CD4-positive, alpha-beta T cell treated with Interferon gamma for 1 hour (primary cell): Measurements from ENCODE around the gene KANK4.
"Not testable (repeated sequence)": the region's sequence is repeated elsewhere in the genome, so short reads cannot be mapped to it uniquely, and the experiment has no call there.

Source experiments
- DNase-seq: peaks from one replicate; pipeline ENCODE4 v3.0.0-alpha.2; 2020

Gene KANK4

DNA sequence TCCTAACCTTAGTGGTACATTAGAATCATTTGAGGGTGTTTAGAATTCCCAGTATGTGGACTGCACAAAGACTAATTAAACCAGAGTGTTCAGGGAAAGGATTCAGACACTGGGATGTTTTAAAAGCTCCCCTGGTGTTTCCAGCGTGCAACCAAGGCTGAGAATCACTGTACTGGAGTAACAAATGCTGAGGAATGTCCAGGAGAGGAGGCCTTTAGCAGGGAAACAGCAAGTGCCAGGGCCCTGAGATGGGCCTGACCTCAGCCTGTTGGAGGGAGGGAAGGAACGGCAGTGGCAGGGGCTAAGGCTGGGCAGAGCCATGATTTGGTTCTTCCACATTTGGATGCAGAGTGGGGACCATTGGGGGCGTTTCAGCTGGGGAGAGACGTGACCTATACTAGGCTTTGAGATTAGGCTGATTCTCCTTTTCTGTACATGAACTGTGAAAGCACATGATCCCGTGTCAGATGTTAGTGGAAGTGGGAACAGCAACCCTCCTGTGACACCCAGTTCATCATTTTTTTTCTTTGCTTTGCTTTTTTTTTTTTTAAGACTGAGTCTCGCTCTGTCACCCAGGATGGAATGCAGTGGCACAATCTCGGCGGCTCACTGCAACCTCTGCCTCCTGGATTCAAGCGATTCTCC lies 49.3 kb downstream of the KANK4 start:
- DNase-seq = no peak

GRCh38 chr1:62269439-62269838 lies 49.8 kb downstream of the KANK4 start:
- DNase-seq = no peak

GRCh38 chr1:62268315-62268714 lies 50.9 kb downstream of the KANK4 start:
- no peak for DNase-seq

GRCh38 chr1:62265956-62266935 lies 53.0 kb downstream of the KANK4 start:
- DNase-seq = no peak

- no peak for DNase-seq
These were observed 55.4 kb downstream of the KANK4 start for GRCh38 chr1:62263814-62264353.

DNA sequence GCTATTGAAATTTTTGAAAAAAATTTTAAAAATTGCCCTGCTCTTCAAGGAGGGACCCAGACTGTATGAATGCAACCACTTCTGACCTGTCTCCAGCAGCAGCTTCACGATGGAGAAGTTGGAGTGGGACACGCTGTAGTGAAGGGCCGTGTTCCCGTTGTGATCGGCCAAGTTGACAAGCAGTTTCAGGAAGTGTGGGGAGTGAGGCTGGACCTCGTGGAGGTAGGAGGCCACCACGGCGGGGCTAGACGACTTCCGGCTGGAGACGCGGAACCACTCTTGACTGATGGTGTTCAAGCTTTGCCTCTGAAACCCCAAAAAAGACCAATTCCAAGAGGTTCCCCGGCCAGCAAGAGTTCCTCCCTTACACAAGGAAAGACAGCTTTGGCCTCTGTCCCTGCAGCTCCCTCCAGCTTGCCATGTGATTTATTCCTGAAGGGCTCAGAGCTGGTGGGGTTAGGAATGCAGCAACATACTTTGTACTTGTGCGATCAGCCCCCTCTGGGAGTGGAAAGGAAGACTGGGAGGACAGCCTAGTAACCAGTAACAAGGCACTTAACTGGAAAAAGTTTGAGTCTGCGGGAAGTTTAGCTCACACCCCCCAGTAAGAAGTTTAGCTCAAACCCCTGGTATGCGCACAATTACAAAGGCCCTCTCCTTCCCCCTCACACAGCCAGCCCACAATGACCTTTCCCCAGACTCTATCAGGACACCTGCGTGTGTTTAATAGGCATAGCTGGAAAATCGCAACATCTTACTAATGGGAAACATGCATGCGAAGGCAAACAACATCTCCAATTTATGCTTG lies 56.0 kb downstream of the KANK4 start:
- DNase-seq = no peak

- no peak for DNase-seq
These were observed 58.5 kb downstream of the KANK4 start for GRCh38 chr1:62260688-62261087.

DNA sequence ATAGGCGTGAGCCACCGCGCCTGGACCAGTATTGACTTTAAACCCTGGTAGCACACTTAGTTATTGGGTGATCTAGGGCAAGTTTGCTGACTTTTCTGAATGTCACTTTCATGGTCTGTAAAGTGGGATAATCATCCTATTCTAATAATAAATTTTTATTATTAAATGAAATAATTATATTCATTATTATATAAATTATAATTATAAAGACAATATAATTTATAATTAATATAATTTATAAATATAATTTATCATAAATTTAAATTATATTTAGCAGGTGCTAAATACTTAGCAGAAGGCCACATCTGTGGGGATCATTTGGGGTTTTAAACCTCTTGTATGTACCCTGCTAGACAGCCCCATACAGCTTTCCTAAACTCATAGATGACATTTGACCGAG lies 59.7 kb downstream of the KANK4 start:
- no peak for DNase-seq

DNA sequence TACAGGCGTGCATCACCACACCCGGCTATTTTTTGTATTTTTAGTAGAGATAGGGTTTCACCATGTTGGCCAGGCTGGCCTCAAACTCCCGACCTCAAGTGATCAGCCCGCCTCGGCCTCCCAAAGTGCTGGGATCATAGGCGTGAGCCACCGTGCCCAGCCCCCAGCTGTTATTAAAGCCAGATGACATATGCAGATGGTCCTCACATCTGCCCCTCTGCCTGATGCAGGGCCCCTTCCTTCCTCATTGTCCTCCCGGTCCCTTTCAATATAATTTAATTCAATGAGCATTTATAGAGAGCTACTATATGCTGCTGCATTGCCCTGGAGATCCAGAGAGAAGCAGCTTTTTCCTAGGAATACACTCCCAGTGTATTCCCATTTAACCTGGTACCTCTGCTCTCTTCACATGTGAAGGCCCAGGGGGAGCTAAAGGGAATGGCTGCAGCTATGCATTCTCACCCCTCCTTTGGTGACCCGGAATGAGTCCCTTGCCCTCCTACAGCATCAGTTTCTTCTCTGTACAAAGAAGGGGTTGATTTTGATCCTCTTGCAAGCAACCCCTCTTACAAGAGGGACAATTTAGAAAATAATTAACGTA lies 69.0 kb downstream of the KANK4 start:
- DNase-seq = no peak

GRCh38 chr1:62247391-62248168 lies 71.7 kb downstream of the KANK4 start:
- DNase-seq = no peak

DNA sequence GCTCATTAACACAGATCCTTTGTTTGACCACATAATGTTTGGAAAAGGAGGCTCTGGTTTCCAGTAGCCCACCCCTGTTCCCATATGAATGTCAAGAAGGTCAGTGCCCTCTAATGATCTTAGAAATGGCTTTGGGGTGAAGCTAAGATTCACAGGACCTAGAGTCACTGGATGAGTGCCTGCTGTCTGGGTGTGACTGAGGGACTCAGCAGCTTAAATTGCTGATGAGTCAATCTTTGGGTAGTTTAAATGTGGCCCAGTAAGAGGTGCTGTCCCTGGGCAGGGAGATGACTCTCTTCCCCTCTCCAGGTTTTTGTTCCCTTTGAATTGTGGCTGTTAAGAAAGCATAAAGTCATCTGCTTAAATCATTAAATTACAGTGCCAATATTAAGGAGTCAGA lies 74.0 kb downstream of the KANK4 start:
- no peak for DNase-seq

DNA sequence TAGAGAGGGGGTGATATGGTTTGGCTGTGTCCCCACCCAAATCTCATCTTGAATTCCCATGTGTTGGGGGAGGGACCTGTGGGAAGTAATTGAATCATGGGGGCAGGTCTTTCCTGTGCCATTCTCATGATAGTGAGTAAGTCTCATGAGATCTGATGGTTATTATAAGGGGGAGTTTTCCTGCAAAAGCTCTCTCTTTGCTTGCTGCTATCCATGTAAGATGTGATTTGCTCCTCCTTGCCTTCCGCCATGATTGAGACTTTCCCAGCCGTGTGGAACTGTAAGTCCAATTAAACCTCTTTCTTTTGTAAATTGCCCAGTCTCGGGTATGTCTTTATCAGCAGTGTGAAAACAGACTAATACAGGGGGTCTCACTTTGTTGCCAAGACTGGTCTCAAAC lies 74.9 kb downstream of the KANK4 start:
- DNase-seq = not testable (repeated sequence)

- DNase-seq = no peak
These were observed 77.7 kb downstream of the KANK4 start for GRCh38 chr1:62241371-62242131.

DNA sequence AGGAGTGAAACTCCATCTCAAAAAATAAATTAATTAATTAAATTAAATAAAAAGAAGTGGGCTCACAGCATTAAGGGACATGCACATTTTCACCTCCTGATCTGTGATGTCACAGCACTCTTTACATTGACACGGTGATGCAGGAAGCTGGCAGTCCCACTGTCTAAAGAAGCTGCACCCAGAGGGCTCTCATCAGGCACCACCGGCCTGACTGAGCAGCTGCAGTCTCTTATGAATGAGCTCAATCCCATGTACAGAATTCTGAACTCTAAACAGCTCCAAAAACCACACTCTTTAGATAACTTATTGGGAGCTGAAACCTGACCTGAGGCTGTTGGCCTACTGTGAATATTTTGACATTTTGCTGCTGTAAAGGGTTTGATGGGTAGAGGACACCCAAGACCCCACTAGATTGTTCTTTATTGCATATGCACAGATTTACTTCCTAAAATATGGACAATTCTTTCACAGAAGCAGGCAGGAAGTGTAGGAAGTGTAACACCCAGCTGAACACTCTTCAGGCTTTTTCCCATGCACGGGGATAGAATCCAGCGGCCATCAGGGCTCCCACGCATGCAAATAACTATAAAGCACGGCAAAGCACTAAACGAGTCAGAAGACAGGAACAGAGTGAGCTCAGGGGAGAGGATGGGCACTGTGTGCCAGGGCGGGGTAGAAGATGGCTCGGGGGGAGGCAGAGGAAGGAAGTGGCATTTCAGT lies 78.4 kb downstream of the KANK4 start:
- DNase-seq = no peak

GRCh38 chr1:62239652-62240403 lies 79.4 kb downstream of the KANK4 start:
- not testable (repeated sequence) for DNase-seq

- no peak for DNase-seq
These were observed 80.7 kb downstream of the KANK4 start for GRCh38 chr1:62238507-62238906.

GRCh38 chr1:62237950-62238374 lies 81.3 kb downstream of the KANK4 start:
- no peak for DNase-seq

DNA sequence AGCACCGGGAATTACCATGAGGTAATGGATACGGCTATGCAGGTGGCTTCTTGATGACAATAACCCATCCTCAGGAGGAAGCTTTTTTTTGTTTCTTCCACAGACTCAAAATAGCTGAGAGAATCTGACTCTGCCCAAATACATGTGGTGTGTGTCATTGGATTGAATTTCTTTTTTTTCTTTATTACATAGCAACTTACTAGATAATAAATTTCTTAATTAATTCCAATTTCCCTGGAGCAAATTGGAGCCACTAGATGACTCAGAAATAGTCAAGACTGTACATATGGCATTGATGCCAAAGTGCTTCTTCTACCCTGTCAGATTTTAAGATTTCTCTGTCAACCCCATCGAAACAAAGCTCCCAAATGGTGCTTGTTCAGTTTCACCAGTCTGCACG lies 81.9 kb downstream of the KANK4 start:
- no peak for DNase-seq

GRCh38 chr1:62235576-62235975 lies 83.7 kb downstream of the KANK4 start:
- DNase-seq = no peak

GRCh38 chr1:62234688-62235087 lies 84.5 kb downstream of the KANK4 start:
- no peak for DNase-seq
